Fibroblast of the aortic adventitia (primary cell): ENCODE data around the gene TRPC3. TPM values are rescaled to one million over a fixed set of nuclear protein-coding genes. Genes with fewer than 3 reads are reported as not detected.

Source experiments
- DNase-seq: peaks from one replicate; pipeline ENCODE4 v3.0.0-alpha.2; 2010; ENCODE audit warnings: low read depth
- H3K4me3 ChIP-seq: 2 replicates; pipeline ENCODE4 v1.5.1; 2011; ENCODE audit warnings: low read depth, mild to moderate bottlenecking, control low read depth, low read length, moderate library complexity
- CTCF ChIP-seq: IDR thresholded peaks from 2 replicates; pipeline ENCODE4 v1.5.1; 2011; ENCODE audit warnings: mild to moderate bottlenecking, low read length, control low read depth, inconsistent platforms; ENCODE audit not compliant: insufficient read depth
- total RNA-seq: library from RNA; depleted of rRNA; stranded (reverse); fragments of >200 nt; gene quantifications from 2 replicates; pipeline ENCODE4 v1.2.3, GENCODE V29; 2012; ENCODE audit warnings: low replicate concordance

Gene TRPC3
- total RNA-seq, 1 donor: 0.45 TPM

- peak; percentile 62 for DNase-seq
- no peak for TF ChIP-seq CTCF
- no peak overlapping the region for H3K4me3 ChIP-seq
These were observed 37.9 kb upstream of the TRPC3 start for GRCh38 chr4:121989715-121990114.

GRCh38 chr4:121988950-121989349 is 37.1 kb upstream of the TRPC3 start:
- H3K4me3 ChIP-seq: no peak overlapping the region
- DNase-seq: no peak
- no peak for TF ChIP-seq CTCF

GRCh38 chr4:121980643-121981042 is 28.8 kb upstream of the TRPC3 start:
- TF ChIP-seq CTCF: no peak
- no peak for DNase-seq
- no peak overlapping the region for H3K4me3 ChIP-seq

- no peak for DNase-seq
- TF ChIP-seq CTCF: no peak
- H3K4me3 ChIP-seq: no peak overlapping the region
These were observed 26.3 kb upstream of the TRPC3 start for GRCh38 chr4:121978172-121978516.

- no peak overlapping the region for H3K4me3 ChIP-seq
- peak; percentile 19 for DNase-seq
- TF ChIP-seq CTCF: no peak
These were observed 25.7 kb upstream of the TRPC3 start for GRCh38 chr4:121977251-121978171.

- DNase-seq: no peak
- TF ChIP-seq CTCF: no peak
- H3K4me3 ChIP-seq: no peak overlapping the region
These were observed 23.9 kb upstream of the TRPC3 start for GRCh38 chr4:121975784-121976183.

GRCh38 chr4:121973816-121974215 is 22.0 kb upstream of the TRPC3 start:
- H3K4me3 ChIP-seq: no peak overlapping the region
- no peak for TF ChIP-seq CTCF
- DNase-seq: no peak
